HG03060 (cell line): ENCODE results near the gene GAPDHS.

ENCODE experiments used
- ATAC-seq: cut with Tn5 transposase; IDR thresholded peaks from one replicate; pipeline ENCODE4 v1.9.1; 2021; ENCODE audit warnings: low read depth, moderate number of reproducible peaks; ENCODE audit not compliant: unreplicated experiment

Gene GAPDHS

GRCh38 chr19:35533822-35534392, 651 bp downstream of the GAPDHS start:
- ATAC-seq, result no peak

- ATAC-seq, result no peak
These were observed 1.7 kb downstream of the GAPDHS start for GRCh38 chr19:35534803-35535480.

- ATAC-seq, result no peak
These were observed 6.1 kb downstream of the GAPDHS start for GRCh38 chr19:35539314-35539713.

- no peak for ATAC-seq
These were observed 6.6 kb downstream of the GAPDHS start for GRCh38 chr19:35539850-35540249.

GRCh38 chr19:35540356-35540927, 7.2 kb downstream of the GAPDHS start:
- no peak for ATAC-seq

- no peak for ATAC-seq
These were observed 9.0 kb downstream of the GAPDHS start for GRCh38 chr19:35542209-35542608.

- no peak for ATAC-seq
These were observed 10.2 kb downstream of the GAPDHS start for GRCh38 chr19:35543280-35544109.

GRCh38 chr19:35544110-35544802, 11.0 kb downstream of the GAPDHS start:
- no peak for ATAC-seq

- ATAC-seq, result no peak
These were observed 12.0 kb downstream of the GAPDHS start, which contains the start of gene TMEM147 for GRCh38 chr19:35545001-35545854. Gene TMEM147 (plus strand): TSS chr19:35545626. CDS start chr19:35545740, 114 bp downstream.

- no peak for ATAC-seq
These were observed 12.7 kb downstream of the GAPDHS start for GRCh38 chr19:35545855-35546381.

GRCh38 chr19:35546532-35546931, 13.3 kb downstream of the GAPDHS start:
- no peak for ATAC-seq

- ATAC-seq, result no peak
These were observed 16.0 kb downstream of the GAPDHS start for GRCh38 chr19:35549174-35549788.

GRCh38 chr19:35549879-35550523, 16.7 kb downstream of the GAPDHS start:
- ATAC-seq, result no peak

GRCh38 chr19:35551091-35551810, 18.0 kb downstream of the GAPDHS start:
- no peak for ATAC-seq

GRCh38 chr19:35552534-35553384, 19.5 kb downstream of the GAPDHS start:
- no peak for ATAC-seq

- ATAC-seq, result no peak
These were observed 20.2 kb downstream of the GAPDHS start for GRCh38 chr19:35553385-35554000.
